Measurements from ENCODE around the gene SNX33.
"Not testable (repeated sequence)": the region's sequence is repeated elsewhere in the genome, so short reads cannot be mapped to it uniquely, and the experiment has no call there.

SNX33 gene

DNA sequence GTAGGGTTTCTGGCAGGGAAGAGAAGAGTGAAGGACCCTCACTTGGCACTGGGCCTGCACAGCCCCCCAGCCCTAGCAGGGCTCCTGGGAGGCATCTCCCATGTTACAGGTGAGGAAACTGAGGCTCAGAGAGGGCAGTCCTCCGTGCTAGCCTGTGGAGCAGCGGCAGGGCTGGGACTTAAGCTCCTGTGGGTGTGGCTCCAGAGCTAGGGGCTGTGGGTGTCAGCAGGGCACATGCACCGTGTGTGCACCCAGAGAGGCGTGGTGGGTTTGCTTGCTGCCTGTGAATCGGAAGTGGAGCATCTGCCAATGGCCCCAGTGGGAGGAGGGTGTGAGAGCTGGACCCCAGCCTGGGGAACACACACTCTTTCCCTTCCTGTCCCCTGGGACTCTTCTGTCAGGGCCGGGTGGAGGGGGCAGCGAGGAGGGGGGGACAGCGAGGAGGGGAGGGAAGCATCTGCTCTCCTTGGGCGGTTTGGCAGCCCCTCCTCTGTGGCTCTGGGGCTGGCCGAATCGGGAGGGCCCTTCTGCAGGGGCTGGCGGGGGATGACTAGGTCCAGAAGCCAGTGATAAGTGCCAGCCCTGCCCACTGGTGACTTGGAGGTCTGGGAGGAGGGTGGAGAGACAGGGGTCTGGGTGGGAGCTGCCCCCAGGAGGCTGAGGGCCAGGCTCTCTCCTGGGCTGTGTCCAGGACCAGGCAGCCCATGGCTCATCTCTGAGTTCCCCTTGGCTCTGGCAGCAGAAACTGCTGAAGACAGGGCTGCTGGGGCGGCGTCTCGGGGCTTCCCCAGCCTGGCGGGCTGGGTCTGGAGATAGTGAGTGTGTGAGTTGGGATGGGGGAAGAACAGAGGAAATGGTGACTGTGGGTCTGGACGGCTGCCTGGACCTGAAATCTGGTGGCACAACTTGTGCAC is 52.5 kb downstream of the SNX33 start:
- DNase-seq (ENCODE audit: low spot score) = peak; percentile 68

DNA sequence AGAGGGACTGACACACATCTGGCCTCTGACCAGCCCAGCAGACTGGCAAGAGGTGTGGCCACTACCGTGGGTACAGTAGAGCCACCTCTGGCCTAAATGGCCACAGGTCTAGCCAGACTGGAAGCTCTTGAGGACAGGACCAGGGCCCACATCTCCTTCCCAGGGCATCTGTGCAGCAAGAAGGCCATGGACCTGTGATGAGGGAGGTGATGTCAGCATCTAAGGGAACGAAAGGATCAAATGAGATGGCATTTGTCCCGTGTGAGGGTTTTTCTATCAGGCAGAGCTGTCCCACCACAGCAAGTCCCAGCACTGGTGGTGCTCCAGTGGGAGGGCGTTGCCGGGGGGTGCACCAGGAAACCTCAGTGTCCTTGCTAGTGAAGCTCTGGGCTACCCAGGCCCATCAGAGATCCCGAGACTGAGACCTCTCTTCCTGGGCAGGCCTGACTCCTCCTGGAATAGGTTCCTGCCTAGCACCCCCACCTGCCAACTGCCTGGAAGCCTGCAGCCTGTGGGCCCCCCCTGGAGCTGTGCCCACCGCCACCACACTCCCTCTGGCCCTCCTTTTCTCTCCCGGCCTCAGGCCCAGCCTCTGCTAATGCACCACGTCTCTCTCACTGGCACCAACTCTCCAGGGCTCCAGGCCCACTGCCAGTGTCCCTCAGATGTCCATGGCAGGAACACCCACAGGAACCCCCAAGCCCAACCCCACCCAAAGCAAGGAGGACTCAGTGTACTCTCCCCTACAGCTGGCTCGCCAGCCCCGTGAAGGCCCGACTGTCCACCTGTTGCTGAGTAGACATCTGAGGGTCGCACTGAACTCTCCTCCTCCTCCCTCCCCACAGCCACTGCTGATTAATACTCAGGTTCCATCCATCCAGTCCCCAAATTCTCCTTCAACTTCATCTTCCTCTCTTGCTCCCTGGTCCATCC is 53.6 kb downstream of the SNX33 start:
- DNase-seq (ENCODE audit: low spot score) = not testable (repeated sequence)

DNA sequence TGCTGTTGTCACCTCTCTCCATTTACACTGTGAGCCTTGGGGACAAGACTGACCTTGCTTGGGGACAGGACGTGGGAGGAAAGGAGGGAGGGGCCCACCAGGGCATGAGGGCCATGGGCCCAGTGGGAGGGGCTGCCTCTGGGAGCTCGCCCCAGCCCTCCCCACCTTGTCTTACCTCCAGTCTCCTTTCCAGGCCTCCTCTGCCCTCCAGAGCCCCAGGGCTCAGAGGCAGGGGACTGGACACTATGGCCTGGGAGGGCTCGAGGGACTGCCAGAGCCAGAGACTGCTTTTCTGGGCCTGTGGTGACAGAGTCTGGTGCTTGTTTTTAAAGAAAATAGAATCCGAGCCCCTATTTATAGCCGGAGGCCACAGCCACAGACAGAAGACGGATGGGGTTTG is 54.7 kb downstream of the SNX33 start:
- no peak for DNase-seq (ENCODE audit: low spot score)

DNA sequence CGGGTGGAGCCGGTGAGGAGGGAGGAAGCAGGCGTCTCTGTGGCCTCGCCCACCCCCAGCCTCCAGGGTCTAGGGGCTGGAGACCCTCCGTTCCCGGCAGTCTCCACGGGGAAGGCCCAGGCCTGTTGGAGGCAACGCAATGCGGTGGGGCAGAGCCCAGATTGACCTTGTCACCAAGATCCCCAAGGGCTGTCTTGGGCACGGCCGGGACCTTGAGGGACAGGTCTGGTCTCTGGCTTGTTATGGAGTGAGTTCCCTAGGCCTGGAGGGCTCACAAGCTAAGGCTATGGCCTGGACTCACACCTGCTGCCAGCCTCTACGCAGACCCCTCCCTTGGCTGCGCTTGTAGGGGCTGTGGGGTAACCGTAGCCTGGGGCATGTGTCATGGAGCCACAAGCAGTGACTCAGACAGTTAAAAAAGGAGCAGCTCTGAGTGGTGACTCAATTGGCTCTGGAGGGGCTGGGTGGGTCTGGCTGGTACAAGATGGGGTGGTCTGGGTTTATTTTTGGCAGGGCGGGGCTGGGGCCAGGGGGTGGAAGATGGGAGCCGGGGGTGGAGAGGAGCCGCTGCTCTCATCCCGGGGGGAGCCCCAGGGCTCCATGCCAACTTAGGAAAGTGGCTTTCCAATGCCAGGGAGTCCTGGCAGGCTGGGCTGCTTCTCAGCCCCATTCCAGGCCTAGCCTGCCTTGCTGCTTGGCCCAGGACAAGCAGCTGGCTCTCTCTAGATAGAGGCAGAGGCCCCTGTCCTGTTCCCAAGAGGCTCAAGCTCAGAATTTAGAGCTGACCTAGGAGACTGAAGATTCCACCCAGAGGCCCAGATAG is 55.9 kb downstream of the SNX33 start:
- not testable (repeated sequence) for DNase-seq (ENCODE audit: low spot score)

DNA sequence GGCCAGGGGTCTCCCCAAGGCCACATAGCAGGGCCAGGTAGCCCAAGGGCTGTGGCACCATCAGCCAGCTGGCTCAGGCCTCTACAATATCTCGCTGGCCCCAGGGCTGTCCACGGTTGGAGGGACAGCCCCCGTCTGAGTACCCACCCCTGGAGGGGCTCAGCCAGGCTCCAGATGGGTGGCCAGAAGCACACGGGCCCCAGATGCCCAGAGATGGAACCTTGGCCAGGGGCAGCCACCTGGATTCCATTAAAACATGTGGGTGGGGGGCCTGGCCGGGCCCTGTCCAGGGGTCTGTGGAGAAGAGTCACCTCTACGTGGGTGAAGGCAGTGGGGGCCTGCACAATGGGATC is 56.5 kb downstream of the SNX33 start:
- DNase-seq (ENCODE audit: low spot score) = no peak

DNA sequence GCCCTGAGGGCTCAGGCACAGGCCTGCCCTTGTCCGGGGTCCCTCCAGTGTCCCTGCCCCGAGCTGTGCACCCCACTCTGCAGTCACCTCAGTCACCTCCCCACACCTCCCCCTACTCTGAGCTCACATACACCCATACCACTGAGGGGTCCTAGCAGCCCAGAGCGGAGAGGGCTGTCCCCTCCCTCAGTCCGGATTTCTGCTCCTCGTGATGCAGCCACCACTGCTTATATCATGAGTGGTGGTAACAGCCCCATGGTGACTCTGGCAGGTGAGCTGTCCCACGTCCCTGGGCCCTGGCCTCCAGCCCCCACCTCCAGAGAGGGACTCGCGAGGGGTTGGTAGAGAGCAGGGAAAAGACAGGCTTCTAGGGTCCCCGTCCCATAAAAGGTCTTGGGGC is 56.9 kb downstream of the SNX33 start:
- no peak for DNase-seq (ENCODE audit: low spot score)

DNA sequence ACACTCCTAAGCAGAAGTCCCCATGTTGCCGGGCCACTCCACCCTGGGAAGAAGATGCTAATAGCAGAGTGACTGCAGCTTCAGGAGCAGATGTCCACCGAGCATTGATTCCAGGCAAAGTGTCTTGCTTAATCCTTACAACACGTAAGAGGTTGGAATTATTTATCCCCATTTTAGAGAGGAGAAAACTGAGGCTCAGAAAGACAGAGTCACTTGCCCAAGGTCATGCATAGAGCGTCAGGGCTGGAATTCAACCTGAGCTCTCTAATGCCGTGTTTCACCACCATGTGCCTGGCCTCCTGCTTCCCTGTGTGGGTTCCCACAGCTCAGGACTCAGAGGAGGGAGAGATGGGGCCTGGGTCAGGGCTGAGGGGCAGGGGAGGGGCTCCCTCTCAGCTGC is 57.7 kb downstream of the SNX33 start:
- DNase-seq (ENCODE audit: low spot score) = not testable (repeated sequence)

DNA sequence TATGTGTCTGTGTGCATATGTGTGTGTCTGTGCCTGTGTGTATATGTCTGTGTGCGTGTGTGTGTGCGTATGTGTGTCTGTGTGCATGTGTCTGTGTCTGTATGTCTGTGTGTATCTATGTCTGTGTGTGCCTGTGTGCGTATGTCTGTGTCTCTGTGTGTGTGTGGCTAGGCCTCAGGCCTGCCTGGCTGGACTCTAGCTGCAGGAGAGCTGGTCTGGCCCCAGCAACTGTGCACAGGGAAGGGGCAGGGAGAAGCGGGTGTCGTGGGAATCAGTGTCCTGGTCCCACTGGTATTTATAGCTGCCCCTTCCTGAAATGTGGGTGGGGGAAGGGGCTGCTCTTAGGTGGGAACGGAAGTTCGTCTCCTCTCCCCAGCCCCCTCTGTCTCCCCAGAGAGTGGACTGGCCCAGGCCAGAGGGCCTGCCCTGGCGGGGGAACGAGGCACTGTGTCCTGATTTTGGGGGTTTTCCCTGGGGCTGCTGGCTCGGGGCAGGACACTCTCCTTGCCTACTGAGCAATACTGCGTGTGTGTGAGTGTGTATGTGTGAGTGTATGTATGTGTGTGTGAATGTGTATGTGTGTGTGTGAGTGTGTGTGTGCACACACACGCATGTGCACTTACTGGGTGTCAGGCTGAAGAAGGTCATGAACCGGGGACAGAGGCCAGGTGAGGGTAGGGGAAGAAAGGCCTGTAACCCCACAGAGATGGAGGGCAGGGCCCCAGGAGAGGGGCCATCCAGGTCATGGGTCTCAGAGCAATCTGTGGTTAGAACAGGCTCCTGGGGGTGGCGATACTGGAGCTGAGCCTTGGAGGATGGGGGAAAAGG is 58.4 kb downstream of the SNX33 start:
- no peak for DNase-seq (ENCODE audit: low spot score)

DNA sequence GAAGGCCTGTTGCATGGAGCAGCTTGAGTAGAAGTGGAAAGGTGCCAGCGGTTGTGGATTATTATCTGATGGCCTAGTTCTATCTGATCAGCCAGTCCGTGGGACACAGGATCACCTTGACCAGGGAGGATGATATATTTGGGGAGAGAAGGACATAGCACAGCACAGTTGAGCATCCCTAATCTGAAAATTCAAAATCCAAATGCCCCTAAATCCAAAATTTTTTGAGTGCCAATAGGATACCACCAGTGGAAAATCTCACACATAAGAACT is 58.9 kb downstream of the SNX33 start:
- DNase-seq (ENCODE audit: low spot score) = no peak

DNA sequence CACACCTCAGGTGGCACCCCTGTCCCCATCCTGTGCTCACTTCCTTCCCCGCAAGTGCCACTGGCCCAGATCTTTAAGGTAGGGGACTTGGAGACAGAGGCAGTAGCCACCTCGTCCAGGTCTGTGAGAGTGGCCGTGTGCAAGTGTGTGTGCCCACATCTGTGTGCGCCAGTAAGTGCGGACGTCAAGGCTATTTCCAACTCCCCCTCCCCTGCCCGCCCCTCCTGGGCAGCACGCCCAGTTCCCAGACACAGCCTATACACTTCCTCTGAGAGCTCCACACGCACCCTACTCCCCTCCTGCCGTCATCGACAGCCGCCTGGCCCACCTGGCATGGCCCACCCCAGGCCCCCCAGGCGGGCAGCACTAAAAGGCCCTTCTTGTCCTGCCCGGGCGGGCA is 61.7 kb downstream of the SNX33 start:
- DNase-seq (ENCODE audit: low spot score) = not testable (repeated sequence)

DNA sequence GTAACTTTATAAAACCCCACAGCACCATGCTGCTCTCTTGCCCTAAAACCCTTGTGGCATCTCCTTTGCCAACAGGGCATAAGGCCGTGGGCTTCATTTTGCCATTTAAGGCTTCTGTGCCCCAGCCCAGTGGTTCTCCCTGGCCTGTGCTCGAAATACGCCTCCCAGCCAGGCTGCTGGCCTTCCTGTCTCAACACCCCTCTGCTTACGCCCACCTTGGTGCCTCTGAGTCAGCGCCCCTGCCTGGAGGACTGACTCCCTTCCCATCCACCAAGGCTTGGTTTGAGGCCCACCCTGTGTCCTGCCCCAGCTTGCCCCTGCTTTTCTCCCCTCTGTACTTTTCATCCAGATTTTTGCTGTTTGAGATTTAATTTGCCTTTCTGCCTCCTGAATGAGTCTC is 63.2 kb downstream of the SNX33 start:
- DNase-seq (ENCODE audit: low spot score) = not testable (repeated sequence)

DNA sequence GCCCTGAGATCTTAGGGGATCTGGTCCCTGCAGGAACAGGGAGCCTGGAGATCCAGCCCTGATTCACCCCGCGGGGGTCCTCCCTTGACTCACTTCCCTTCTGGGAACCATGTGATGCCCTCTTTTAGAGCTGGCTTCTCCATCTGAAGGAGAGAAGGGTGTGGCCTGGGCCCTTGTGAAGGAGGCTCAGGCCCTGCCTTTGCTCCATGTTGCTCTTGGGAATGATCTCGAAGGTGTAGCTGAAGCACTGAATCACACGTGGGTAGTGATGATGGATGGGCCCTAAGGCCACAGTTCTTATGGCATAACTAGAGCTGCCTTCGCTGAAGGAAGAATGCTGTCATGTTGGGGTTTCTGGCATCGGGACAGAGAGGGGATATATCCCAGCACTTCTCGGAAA is 63.8 kb downstream of the SNX33 start:
- DNase-seq (ENCODE audit: low spot score) = not testable (repeated sequence)
